Brain microvascular endothelial cell (primary cell): ENCODE data around the gene MT1F.

Source experiments
- DNase-seq: peaks from one replicate; pipeline ENCODE4 v3.0.0-alpha.2; 2020
- H3K27ac ChIP-seq: fragments of 250-450 bp; sonication (Bioruptor Pico); 2 replicates; pipeline ENCODE4 v1.5.1; 2020; ENCODE audit warnings: mild to moderate bottlenecking, moderate library complexity
- H3K27me3 ChIP-seq: fragments of 250-450 bp; sonication (Bioruptor Pico); replicated peaks from 2 replicates; pipeline ENCODE4 v1.5.1; 2020; ENCODE audit warnings: mild to moderate bottlenecking
- H3K36me3 ChIP-seq: fragments of 250-450 bp; sonication (Bioruptor Pico); replicated peaks from 2 replicates; pipeline ENCODE4 v1.5.1; 2020; ENCODE audit warnings: mild to moderate bottlenecking
- H3K4me3 ChIP-seq: 2 replicates; pipeline ENCODE4 v1.5.1; 2011; ENCODE audit warnings: low read depth, mild to moderate bottlenecking, control low read depth, low read length, moderate library complexity
- CTCF ChIP-seq: IDR thresholded peaks from 2 replicates; pipeline ENCODE4 v1.5.1; 2011; ENCODE audit warnings: low read depth, mild to moderate bottlenecking, moderate library complexity, low read length, control low read depth, inconsistent platforms; ENCODE audit errors: missing control alignments
- in situ Hi-C: cut with HindIII; loops from 2 replicates; pipeline ENCODE4 v1.10.0; 2017; ENCODE audit warnings: low sequenced_read_pairs, low pct_ligation_motif_present

Gene MT1F

GRCh38 chr16:56684926-56685590 is 27.3 kb downstream of the MT1F start:
- no peaks in the 10 kb centered on the region for H3K27me3 ChIP-seq
- DNase-seq, result no peak
- no peak for TF ChIP-seq CTCF
- no peaks in the 10 kb centered on the region for H3K36me3 ChIP-seq
- no peak overlapping the region for H3K4me3 ChIP-seq
- no peak overlapping the region for H3K27ac ChIP-seq
- in situ Hi-C loops, result no loop called here

- Histone ChIP-seq H3K27me3 (no peaks in the 10 kb centered on the region), H3K27ac (no peak overlapping the region), H3K36me3 (no peaks in the 10 kb centered on the region), H3K4me3 (no peak overlapping the region)
- TF ChIP-seq CTCF, result no peak
- no peak for DNase-seq
- in situ Hi-C loops, result no loop called here
These were observed 29.0 kb downstream of the MT1F start for GRCh38 chr16:56686758-56687157.

- H3K4me3 ChIP-seq, result no peak overlapping the region
- H3K27me3 ChIP-seq, result no peaks in the 10 kb centered on the region
- no peak overlapping the region for H3K27ac ChIP-seq
- in situ Hi-C loops, result no loop called here
- no peaks in the 10 kb centered on the region for H3K36me3 ChIP-seq
- no peak for DNase-seq
- TF ChIP-seq CTCF, result peak; percentile 9
These were observed 31.0 kb downstream of the MT1F start for GRCh38 chr16:56688762-56689161.

- TF ChIP-seq CTCF, result no peak
- no peaks in the 10 kb centered on the region for H3K36me3 ChIP-seq
- in situ Hi-C loops, result no loop called here
- H3K27me3 ChIP-seq, result no peaks in the 10 kb centered on the region
- H3K27ac ChIP-seq, result no peak overlapping the region
- DNase-seq, result no peak
- H3K4me3 ChIP-seq, result no peak overlapping the region
These were observed 31.4 kb downstream of the MT1F start for GRCh38 chr16:56689171-56689570.

- Histone ChIP-seq H3K27me3 (no peaks in the 10 kb centered on the region), H3K36me3 (no peaks in the 10 kb centered on the region), H3K27ac (no peak overlapping the region), H3K4me3 (no peak overlapping the region)
- no peak for DNase-seq
- TF ChIP-seq CTCF, result no peak
- in situ Hi-C loops, result no loop called here
These were observed 32.8 kb downstream of the MT1F start for GRCh38 chr16:56690420-56691122.
